ENCODE data around the gene TMEM151A.

DNA sequence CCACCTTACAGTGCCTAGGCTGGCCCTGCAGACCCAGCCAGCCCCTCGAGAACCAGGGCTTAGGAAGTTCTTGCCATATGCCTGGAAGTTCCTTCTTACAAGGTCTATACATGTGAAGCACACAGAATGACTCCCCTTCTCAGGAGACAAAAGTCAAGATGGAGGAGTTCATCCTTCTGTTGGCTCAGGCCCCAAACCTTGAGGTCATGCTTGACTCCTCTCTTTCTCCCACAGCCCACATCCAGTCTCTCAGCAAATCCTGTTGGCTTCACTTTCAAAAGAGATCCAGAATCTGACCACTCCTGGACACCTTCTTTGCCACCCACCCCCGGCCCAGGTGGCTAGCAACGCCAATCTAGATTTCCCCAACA, 26.9 kb downstream of the TMEM151A start:
- TF ChIP-seq, protein P1, sequence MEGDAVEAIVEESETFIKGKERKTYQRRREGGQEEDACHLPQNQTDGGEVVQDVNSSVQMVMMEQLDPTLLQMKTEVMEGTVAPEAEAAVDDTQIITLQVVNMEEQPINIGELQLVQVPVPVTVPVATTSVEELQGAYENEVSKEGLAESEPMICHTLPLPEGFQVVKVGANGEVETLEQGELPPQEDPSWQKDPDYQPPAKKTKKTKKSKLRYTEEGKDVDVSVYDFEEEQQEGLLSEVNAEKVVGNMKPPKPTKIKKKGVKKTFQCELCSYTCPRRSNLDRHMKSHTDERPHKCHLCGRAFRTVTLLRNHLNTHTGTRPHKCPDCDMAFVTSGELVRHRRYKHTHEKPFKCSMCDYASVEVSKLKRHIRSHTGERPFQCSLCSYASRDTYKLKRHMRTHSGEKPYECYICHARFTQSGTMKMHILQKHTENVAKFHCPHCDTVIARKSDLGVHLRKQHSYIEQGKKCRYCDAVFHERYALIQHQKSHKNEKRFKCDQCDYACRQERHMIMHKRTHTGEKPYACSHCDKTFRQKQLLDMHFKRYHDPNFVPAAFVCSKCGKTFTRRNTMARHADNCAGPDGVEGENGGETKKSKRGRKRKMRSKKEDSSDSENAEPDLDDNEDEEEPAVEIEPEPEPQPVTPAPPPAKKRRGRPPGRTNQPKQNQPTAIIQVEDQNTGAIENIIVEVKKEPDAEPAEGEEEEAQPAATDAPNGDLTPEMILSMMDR (IDR thresholded peaks at IDR 0.05): no peak
- TF ChIP-seq EP300 (IDR thresholded peaks at IDR 0.05): no peak
